Fibroblast of lung (primary cell): Measurements from ENCODE around the gene PRKCQ.

Experiments used
- CTCF ChIP-seq, 2 donors: IDR thresholded peaks in 1 of 2; conservative IDR thresholded peaks in 1 of 2; 1 replicate in 1 of 2; 2 replicates in 1 of 2; pipeline ENCODE4 v1.5.1; 2011 to 2012; ENCODE audit warnings: low read length in 2 of 2, control low read depth in 1 of 2, inconsistent platforms in 1 of 2, low read depth in 1 of 2, mild to moderate bottlenecking in 1 of 2
- EZH2 ChIP-seq: IDR thresholded peaks from 2 replicates; pipeline ENCODE4 v1.5.1; 2012; ENCODE audit warnings: low read length, control low read depth, mild to moderate bottlenecking; ENCODE audit errors: missing control alignments

DNA sequence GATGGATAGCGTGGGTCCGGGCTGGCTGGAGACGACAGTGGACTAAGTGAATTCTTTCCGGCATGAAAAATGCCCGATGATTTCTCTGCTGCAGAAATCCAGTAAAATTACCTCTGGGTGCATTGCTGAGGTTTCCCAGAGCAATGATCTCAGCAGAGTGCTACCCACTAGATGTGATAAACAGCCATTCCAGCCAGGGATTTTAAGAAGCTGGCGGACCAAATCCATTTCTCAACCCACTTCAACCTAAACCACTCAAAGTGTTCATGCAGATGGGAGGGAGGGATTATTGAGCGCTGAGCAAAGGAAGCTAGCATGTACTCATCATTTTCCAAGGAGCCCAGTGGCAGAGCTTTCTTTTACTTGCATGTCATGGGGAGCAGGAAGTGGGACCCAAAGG, 116.7 kb downstream of the PRKCQ start:
- TF ChIP-seq CTCF (conservative IDR thresholded peaks at IDR 0.05 in 1 of 2, IDR thresholded peaks at IDR 0.05 in 1 of 2; ENCODE audit: low read depth in 1 of 2, low read length in 2 of 2) (no peak), EZH2 (no peak)
